Ovary (tissue), 3 donors: ENCODE data around the gene FRMPD2.

ENCODE experiments used
- CTCF ChIP-seq, 3 donors: fragments of 450-650 bp in 2 of 3; fragments of 200-600 bp in 1 of 3; IDR thresholded peaks; one replicate each; pipeline versions ENCODE4 v1.5.1 to v1.8.0; 2016 to 2022; ENCODE audit warnings: antibody characterized with exemption in 3 of 3, mild to moderate bottlenecking in 1 of 3
- EP300 ChIP-seq: sonication (generic); formaldehyde crosslinking; IDR thresholded peaks from one replicate; pipeline ENCODE4 v1.6.1; 2017; ENCODE audit warnings: antibody characterized with exemption
- donor health status: DM: no; HTN: no; CAD: no.

GRCh38 chr10:48227213-48227612 lies 47.3 kb downstream of the FRMPD2 start:
- no peak for TF ChIP-seq CTCF (IDR thresholded peaks at IDR 0.05)
- no peak for TF ChIP-seq EP300
